ENCODE measurements around the gene HSPD1.
A peak's percentile ranks its signal among the peaks of the same experiment; 100 is the strongest.
"Not testable (repeated sequence)": the region's sequence is repeated elsewhere in the genome, so short reads cannot be mapped to it uniquely, and the experiment has no call there.

Gene HSPD1

GRCh38 chr2:197496695-197497094 lies 2.9 kb downstream of the HSPD1 start:
- DNase-seq (ENCODE audit: low read depth in 2 of 2), result no peak

- DNase-seq (ENCODE audit: low read depth in 2 of 2), result no peak
Observed at GRCh38 chr2:197495433-197496134, 4.1 kb downstream of the HSPD1 start.

- DNase-seq (ENCODE audit: low read depth in 2 of 2), result no peak
Observed at GRCh38 chr2:197487385-197487784, 12.3 kb downstream of the HSPD1 start.

- no peak for DNase-seq (ENCODE audit: low read depth in 2 of 2)
Observed at GRCh38 chr2:197486175-197486574, 13.5 kb downstream of the HSPD1 start.

GRCh38 chr2:197484248-197484647 lies 15.4 kb downstream of the HSPD1 start:
- not testable (repeated sequence) for DNase-seq (ENCODE audit: low read depth in 2 of 2)

- no peak for DNase-seq (ENCODE audit: low read depth in 2 of 2)
Observed at GRCh38 chr2:197480165-197481036, 19.2 kb downstream of the HSPD1 start.

GRCh38 chr2:197477797-197478196 lies 21.8 kb downstream of the HSPD1 start:
- no peak for DNase-seq (ENCODE audit: low read depth in 2 of 2)

GRCh38 chr2:197472166-197472565 lies 27.5 kb downstream of the HSPD1 start:
- no peak for DNase-seq (ENCODE audit: low read depth in 2 of 2)

- DNase-seq (ENCODE audit: low read depth in 2 of 2), result no peak
Observed at GRCh38 chr2:197464175-197464574, 35.5 kb downstream of the HSPD1 start.

GRCh38 chr2:197461057-197461456 lies 38.6 kb downstream of the HSPD1 start:
- no peak for DNase-seq (ENCODE audit: low read depth in 2 of 2)

GRCh38 chr2:197460649-197461048 lies 39.0 kb downstream of the HSPD1 start:
- DNase-seq (ENCODE audit: low read depth in 2 of 2), result no peak

GRCh38 chr2:197455428-197455827 lies 44.2 kb downstream of the HSPD1 start:
- no peak for DNase-seq (ENCODE audit: low read depth in 2 of 2)

- DNase-seq (ENCODE audit: low read depth in 2 of 2), result no peak
Observed at GRCh38 chr2:197454923-197455322, 44.7 kb downstream of the HSPD1 start.

- DNase-seq (ENCODE audit: low read depth in 2 of 2), result peak in 1 of 2 donors; percentile 41
Observed at GRCh38 chr2:197453914-197454398, 45.7 kb downstream of the HSPD1 start.

GRCh38 chr2:197453123-197453913 lies 46.3 kb downstream of the HSPD1 start, which contains the start of gene COQ10B:
TSS of gene COQ10B (plus strand) at chr2:197453552. CDS start at chr2:197453561, 9 bp downstream.
- peak; percentile 95 to 96 for DNase-seq (ENCODE audit: low read depth in 2 of 2)

GRCh38 chr2:197452754-197453122 lies 46.9 kb downstream of the HSPD1 start:
- no peak for DNase-seq (ENCODE audit: low read depth in 2 of 2)

- not testable (repeated sequence) for DNase-seq (ENCODE audit: low read depth in 2 of 2)
Observed at GRCh38 chr2:197450935-197451358, 48.7 kb downstream of the HSPD1 start.

- DNase-seq (ENCODE audit: low read depth in 2 of 2), result no peak
Observed at GRCh38 chr2:197450465-197450864, 49.2 kb downstream of the HSPD1 start.

GRCh38 chr2:197446844-197447243 lies 52.8 kb downstream of the HSPD1 start:
- no peak for DNase-seq (ENCODE audit: low read depth in 2 of 2)

- no peak for DNase-seq (ENCODE audit: low read depth in 2 of 2)
Observed at GRCh38 chr2:197445746-197446145, 53.9 kb downstream of the HSPD1 start.

GRCh38 chr2:197442857-197443256 lies 56.8 kb downstream of the HSPD1 start:
- no peak for DNase-seq (ENCODE audit: low read depth in 2 of 2)

- no peak for DNase-seq (ENCODE audit: low read depth in 2 of 2)
Observed at GRCh38 chr2:197437380-197437779, 62.3 kb downstream of the HSPD1 start.
